Stimulated activated CD8-positive, alpha-beta memory T cell treated with anti-CD3 and anti-CD28 coated beads, Interleukin-4, amount 100 ng/mL, for 48 hours (primary cell): ENCODE data around the gene DPP10.
"Not testable (repeated sequence)": the region's sequence is repeated elsewhere in the genome, so short reads cannot be mapped to it uniquely, and the experiment has no call there.

Source experiments
- DNase-seq: peaks from one replicate; pipeline ENCODE4 v3.0.0-alpha.2; 2020

The DPP10 gene

DNA sequence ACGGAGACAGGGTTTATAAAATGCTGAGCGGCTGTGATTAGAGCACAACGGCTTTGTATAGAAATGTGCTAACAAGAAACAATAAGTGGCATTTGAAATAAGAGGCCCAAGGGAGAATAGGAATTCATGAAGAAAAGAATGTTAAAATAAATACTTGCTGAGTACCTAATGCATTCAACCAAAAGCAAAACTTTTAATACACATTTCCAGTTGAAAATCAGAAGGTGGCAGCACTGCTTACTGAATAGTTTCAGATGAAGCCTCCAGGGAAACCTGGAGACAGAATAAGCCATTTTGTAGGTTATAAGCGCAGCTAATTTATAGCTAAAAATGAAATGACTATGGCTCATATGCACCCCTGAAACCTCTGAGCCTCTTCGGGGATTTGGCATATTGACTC lies 286.6 kb downstream of the DPP10 start:
- DNase-seq: no peak

DNA sequence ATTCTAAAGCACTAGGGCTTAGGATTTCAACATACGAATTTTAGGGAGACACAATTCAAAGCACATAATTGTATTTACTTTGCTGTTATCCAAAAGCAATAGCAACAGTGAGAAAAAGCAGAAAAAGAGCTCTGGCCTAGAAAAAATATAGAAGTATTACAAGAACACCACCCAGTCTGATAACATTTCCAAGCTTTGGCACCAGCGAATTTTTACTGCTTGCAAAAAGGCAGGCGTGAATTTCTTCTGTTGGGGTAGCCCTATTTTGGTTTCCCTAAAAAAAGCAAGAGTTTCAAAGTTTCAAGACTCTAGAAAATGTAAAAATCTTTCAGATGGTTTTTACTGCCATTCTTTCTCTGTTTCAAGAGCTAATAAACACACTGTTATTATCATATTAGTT lies 292.7 kb downstream of the DPP10 start:
- no peak for DNase-seq

GRCh38 chr2:114742245-114742644 lies 299.8 kb downstream of the DPP10 start:
- no peak for DNase-seq

DNA sequence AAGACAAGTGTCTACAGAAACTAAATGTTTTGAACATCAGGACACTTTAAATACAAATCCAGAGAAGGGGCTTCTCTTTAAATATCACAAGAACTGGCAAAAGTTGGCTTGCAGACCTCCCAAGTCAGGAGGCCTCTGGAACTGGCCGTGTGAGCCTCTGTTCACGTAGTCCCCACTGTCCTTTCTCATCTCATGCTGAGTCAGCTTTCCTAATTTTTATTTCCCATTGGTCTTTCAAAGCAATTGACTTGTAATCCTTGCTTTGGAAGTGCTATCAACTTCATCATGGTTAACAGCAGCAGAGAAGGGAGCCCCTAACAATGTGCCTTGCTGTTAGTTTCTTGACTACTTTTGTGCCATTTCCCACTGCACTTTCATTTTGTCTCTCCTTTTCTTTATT lies 303.3 kb downstream of the DPP10 start:
- DNase-seq: no peak

DNA sequence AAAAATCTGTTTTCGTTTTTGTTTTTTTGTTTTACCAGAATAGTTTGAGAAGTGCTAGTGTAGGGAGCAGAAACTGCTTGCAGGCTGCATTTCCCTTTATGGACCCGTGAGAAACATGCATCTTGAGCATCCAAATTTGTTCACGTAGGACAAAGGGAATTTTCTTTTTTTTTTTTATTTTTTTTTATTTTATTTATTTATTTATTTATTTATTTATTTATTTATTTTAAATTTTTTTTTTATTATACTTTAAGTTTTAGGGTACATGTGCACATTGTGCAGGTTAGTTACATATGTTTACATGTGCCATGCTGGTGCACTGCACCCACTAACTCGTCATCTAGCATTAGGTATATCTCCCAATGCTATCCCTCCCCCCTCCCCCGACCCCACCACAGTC lies 305.7 kb downstream of the DPP10 start:
- DNase-seq: not testable (repeated sequence)

GRCh38 chr2:114752425-114752824 lies 310.0 kb downstream of the DPP10 start:
- DNase-seq: no peak

DNA sequence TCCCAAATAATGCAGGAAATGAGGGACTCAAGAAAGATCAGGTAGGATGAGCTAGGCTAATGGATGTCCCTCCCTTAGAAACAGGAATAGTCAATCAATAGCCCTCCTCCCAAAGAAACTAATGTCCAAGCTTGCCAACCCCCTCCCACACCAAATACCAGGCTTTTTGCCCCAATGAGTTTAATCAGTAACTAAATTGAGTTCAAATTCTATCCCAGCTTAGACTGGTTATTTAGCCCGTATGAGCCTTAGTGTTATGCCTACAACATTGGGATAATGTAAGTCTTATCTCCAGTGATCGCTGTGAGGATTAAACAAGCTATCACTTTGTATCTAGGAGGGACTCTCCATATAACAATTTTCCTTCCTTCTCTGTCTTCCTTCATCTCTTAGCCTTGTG lies 310.7 kb downstream of the DPP10 start:
- no peak for DNase-seq

DNA sequence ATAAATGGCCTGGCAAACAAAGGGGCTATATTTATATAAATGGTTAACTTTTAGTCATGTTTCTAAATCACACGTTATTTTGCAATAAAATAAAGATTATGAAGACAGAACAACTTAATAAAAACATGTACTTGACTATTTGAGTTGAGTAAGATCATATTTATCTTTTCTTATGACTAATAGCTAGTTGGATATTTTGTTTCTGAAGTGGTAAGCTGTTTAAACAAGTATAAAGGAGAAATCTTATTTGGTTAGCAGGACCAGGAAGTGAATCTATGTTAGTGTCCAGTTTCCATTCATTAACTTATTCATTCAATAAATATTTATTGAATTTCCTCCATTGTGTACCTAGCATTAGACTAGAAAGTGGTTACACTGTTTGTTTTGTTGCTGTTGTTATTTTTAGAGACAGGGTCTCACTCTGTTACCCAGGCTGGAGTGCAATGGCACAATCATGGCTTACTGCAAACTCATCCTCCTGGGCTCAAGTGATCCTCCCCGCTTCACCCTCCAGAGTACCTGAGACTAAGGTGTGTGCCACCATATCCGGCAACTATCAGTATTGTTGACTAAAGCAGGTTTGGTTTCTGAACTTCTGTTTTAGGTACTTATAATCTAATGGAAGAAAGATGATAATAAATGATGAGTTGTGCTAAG lies 312.6 kb downstream of the DPP10 start:
- DNase-seq: no peak

- no peak for DNase-seq
Observed at GRCh38 chr2:114762376-114762775, 319.9 kb downstream of the DPP10 start.

DNA sequence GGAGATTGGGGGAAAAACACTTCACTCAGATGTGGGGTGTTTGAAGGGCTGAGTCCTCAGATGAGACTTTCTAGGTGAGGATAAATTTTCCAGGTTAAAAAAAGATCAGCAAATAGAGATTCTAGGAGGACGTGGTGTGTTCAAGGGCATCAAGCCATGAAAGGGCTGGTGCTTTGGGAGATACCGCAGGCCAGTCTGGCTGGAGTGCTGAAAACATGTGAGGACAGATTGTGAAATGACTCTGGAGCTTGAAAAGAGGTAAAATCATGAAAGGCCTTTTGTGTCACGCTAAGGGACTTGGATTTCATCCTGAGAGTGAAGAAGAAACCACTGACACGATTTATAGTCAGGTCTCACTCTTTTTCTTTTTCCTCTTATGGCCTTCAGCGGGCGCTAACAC lies 320.5 kb downstream of the DPP10 start:
- no peak for DNase-seq

GRCh38 chr2:114769110-114769509 lies 326.7 kb downstream of the DPP10 start:
- DNase-seq: no peak

DNA sequence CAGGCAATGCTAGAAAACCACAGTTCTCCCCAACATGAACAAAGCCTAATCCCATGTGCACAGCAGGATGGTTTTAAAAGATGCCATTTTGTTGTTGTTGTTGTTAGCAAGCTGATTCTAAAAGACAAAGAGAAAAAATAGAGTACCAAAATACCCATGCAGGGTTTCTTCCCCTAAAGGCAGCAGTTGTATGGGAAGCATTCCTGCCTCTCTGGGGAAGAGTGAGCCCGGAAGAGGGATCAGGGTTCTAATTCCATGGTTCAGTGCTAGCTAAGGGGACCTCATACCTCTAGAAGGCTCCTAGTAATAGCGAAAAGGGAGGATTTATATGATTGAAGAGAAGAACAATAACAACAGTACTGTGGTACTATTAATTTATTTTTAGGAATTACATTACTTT lies 327.6 kb downstream of the DPP10 start:
- DNase-seq: no peak

DNA sequence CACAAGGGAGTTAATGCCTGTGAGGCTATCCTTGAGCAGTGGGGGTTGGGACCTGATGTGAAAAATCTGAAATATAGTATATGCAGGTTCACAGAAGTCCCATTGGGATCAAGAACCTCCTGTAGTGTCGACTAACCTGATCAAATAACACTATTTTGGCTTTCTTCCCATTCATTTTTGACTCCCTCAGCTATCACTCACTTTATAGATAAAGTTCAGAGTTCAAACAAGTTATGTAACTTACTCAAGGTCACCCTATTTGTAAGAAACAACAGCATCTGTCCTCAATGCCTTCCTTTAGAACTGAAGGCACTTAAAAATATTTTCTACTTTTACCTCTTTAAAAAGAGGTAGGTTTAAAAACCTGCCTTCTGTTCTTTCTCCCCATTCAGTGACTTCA lies 341.6 kb downstream of the DPP10 start:
- no peak for DNase-seq

DNA sequence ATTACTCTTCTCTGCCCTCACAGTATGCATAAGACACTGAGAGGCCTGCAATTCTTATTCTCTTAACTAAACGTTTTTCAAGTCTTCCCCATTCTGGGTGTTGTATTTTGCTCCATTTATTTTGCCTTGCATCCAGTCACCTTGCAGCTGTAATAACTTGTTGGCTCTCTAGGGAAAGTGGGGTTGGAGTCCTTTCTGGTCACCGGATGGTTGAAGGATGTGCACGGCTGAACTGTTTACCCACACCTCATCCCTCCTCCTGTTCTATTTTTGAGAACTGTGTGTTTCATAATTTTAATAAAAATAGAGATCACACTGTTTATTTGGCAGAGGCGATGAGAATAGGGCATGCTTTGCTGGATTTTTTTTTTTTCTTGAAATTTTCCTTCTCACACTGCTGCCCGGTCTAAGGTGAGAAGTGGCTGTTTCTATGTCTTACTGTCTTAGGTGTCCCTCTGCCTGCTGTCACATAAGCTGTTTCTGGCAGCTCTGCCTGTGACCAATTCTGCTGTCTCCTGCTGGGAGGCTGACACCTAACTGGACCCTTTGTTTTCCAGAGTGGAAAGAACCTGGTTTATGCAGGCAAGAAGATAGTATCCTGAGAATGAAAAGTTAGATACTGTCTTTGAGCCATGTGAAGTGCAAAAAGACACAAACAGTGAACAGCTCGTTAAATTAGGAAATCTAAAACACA lies 342.6 kb downstream of the DPP10 start:
- no peak for DNase-seq

GRCh38 chr2:114786901-114787300 lies 344.5 kb downstream of the DPP10 start:
- no peak for DNase-seq

- DNase-seq: no peak
Observed at GRCh38 chr2:114787486-114787885, 345.0 kb downstream of the DPP10 start.

GRCh38 chr2:114789989-114790388 lies 347.5 kb downstream of the DPP10 start:
- DNase-seq: no peak

DNA sequence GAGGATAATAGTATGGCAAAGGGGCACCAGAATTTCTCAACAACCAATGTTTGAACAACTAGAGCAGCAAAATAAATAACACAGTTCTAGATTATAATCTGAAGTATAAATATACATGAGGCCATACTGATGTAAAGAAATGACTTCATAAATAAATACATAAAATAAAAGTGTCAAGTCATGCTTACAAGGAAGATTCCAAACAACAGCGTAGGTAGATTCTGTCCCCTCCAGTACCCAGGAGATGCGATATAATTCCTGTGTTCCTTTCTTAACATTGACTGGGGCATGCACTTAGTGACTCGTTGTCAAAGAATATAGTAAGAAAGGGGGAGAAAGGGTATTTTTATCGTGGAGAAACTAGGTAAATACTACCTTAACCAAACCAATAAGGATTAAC lies 355.1 kb downstream of the DPP10 start:
- no peak for DNase-seq

GRCh38 chr2:114797942-114798341 lies 355.5 kb downstream of the DPP10 start:
- no peak for DNase-seq

DNA sequence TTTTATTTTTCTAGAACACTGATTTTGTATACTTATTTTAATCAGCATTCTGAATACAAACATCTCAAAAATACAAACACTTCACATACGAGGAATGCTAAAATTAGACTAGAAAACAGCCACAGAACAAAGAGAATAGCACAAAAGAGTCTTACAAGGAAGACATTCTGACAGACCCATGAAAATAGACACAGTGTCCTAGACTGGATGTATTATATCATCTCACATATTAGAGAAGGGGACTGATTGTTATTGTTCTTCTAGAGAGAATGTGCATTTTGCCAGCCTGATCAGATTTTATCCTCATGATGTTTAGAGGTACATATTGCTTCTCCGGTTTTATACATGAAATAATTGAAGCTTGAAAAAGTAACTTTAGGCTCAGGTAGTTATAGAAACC lies 357.9 kb downstream of the DPP10 start:
- no peak for DNase-seq

DNA sequence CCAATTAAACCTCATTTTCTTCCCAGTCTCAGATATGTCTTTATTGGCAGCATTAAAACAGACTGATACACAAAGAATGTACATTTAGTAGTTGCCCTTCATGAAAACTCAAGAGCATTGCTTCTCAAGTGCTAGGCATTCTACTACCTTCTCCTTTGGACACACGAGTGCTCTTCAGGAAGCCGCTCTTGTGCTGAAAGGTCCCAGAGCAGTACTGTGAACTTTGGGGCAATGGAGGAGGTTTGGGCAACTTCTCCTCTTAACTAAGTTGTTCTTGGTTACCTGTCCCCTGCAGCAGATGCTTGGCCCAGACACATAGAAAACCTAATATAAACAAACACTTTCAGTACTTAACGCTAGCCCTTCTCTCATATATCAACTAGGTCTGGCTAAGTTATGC lies 362.8 kb downstream of the DPP10 start:
- no peak for DNase-seq

DNA sequence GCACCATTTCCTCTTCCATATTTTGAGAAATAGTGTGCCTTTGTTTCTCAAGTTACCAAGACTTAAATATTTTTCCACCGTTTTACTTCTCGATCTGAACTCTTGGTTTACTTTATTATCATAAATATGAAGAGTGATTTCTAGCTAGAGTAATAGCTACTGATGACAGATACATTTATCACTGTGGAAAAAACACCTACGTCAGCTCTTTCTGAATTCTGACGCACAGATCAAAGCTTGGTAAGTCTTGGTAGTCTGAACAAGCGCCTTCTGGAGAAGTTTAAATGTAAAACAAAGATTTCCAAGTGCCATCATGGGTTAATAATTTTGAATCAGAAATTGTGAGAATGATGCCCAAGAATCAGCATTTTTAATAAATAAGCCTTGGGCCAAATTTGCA lies 367.7 kb downstream of the DPP10 start:
- no peak for DNase-seq

DNA sequence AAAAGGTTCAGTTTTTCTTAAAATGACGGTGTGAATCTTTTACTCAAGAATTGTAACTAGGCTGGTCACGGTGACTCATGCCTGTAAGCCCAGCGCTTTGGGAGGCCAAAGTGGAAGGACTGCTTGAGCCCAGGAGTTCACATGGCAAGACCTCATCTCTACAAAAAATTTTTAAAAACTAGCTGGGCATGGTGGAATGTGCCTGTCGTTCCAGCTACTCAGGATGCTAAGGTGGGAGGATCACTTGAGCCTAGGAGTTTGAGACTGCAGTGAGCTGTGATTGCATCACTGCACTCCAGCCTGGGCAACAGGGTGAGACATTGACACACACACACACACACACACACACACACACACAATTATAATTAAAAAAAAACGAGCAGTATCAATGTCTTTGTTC lies 369.8 kb downstream of the DPP10 start:
- DNase-seq: no peak

GRCh38 chr2:114814355-114814754 lies 371.9 kb downstream of the DPP10 start:
- DNase-seq: no peak

DNA sequence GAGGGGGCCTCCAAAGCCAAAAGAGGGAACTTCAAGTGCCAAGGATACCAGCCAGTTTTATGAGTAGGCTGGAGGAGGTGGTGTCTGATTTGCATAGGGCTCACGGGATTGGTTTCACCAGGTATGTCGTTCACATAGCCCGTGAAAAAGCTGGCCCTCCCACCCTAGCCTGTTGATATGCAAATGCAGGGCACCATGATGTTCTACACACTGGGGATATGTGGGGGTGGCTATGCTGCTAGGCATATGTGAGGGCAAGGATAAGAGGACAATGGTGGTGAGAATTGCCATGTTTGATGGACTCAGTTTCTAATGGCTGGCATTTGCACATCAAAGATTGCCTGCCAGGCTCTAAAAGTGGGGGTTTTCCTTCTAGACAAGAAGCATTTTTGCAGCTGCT lies 378.6 kb downstream of the DPP10 start:
- DNase-seq: no peak
